Measurements from ENCODE around the gene PIP5K1C.

Gene PIP5K1C

GRCh38 chr19:3607303-3608078 is 92.8 kb downstream of the PIP5K1C start:
- peak overlapping the region; percentile 45 to 62 for H3K4me3 ChIP-seq (replicated peaks in 1 of 2; ENCODE audit: low read depth in 2 of 2, low read length in 2 of 2)
- peak; percentile 43 to 60 for DNase-seq (ENCODE audit: low read depth in 2 of 2)
- TF ChIP-seq CTCF (IDR thresholded peaks at IDR 0.05; ENCODE audit: low read depth, low read length): no peak

GRCh38 chr19:3606690-3607289 is 93.5 kb downstream of the PIP5K1C start, which contains the start of gene TBXA2R:
Gene TBXA2R (minus strand): TSS chr19:3606875. CDS start chr19:3600634, 6,241 bp downstream.
- peak within 1 kb of the TSS; percentile 45 to 62 for H3K4me3 ChIP-seq (replicated peaks in 1 of 2; ENCODE audit: low read depth in 2 of 2, low read length in 2 of 2)
- TF ChIP-seq CTCF (IDR thresholded peaks at IDR 0.05; ENCODE audit: low read depth, low read length): no peak
- peak; percentile 63 to 64 for DNase-seq (ENCODE audit: low read depth in 2 of 2)

- no peak for TF ChIP-seq CTCF (IDR thresholded peaks at IDR 0.05; ENCODE audit: low read depth, low read length)
These were observed 94.0 kb downstream of the PIP5K1C start for GRCh38 chr19:3606174-3606689.

GRCh38 chr19:3605770-3606169 is 94.5 kb downstream of the PIP5K1C start:
- no peak for DNase-seq (ENCODE audit: low read depth in 2 of 2)
- TF ChIP-seq CTCF (IDR thresholded peaks at IDR 0.05; ENCODE audit: low read depth, low read length): no peak
- H3K4me3 ChIP-seq (replicated peaks in 1 of 2; ENCODE audit: low read depth in 2 of 2, low read length in 2 of 2): peak overlapping the region; percentile 45 to 62

More at GRCh38 chr19:3606174-3606689, 94.0 kb downstream of the PIP5K1C start:
- H3K4me3 ChIP-seq (replicated peaks in 1 of 2; ENCODE audit: low read depth in 2 of 2, low read length in 2 of 2): peak overlapping the region; percentile 45 to 62
- no peak for DNase-seq (ENCODE audit: low read depth in 2 of 2)

DNA sequence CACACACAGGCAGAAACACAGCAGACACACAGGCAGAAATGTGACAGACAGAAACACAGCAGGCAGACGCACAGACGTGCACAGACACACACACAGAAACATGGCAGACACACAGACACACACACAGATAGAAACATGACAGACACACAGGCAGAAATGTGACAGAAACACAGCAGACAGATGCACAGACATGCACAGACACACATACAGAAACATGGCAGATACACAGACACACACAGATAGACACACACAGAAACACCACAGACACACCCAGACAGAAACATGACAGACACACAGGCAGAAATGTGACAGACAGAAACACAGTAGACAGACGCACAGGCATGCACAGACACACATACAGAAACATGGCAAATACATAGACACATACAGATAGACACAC is 94.9 kb downstream of the PIP5K1C start:
- H3K4me3 ChIP-seq (replicated peaks in 1 of 2; ENCODE audit: low read depth in 2 of 2, low read length in 2 of 2): no peak overlapping the region
- no peak for DNase-seq (ENCODE audit: low read depth in 2 of 2)
- no peak for TF ChIP-seq CTCF (IDR thresholded peaks at IDR 0.05; ENCODE audit: low read depth, low read length)

GRCh38 chr19:3604987-3605343 is 95.3 kb downstream of the PIP5K1C start:
- no peak overlapping the region for H3K4me3 ChIP-seq (replicated peaks in 1 of 2; ENCODE audit: low read depth in 2 of 2, low read length in 2 of 2)
- no peak for DNase-seq (ENCODE audit: low read depth in 2 of 2)
- no peak for TF ChIP-seq CTCF (IDR thresholded peaks at IDR 0.05; ENCODE audit: low read depth, low read length)

All from cardiac fibroblast (primary cell).